Memory B cell (primary cell): ENCODE data around the gene CXorf49.
"Not testable (repeated sequence)": the region's sequence is repeated elsewhere in the genome, so short reads cannot be mapped to it uniquely, and the experiment has no call there.

Source experiments
- ATAC-seq: fragments of 150-1000 bp; cut with Tn5 transposase; 2 replicates; pipeline ENCODE4 v1.10.0; 2021; ENCODE audit warnings: low read depth, mild to moderate bottlenecking, moderate library complexity
- DNase-seq, 2 donors: peaks; one replicate each; pipeline ENCODE4 v3.0.0; 2022; ENCODE audit warnings: low spot score in 2 of 2
- H3K27ac Mint-ChIP-seq: one replicate; pipeline ENCODE4 v1.8.0; 2022; ENCODE audit warnings: mild to moderate bottlenecking, moderate library complexity, mixed read lengths
- H3K27me3 Mint-ChIP-seq: one replicate; pipeline ENCODE4 v1.8.0; 2022; ENCODE audit warnings: mixed read lengths
- H3K36me3 Mint-ChIP-seq: one replicate; pipeline ENCODE4 v1.8.0; 2022; ENCODE audit warnings: mild to moderate bottlenecking, mixed read lengths
- H3K4me1 Mint-ChIP-seq: one replicate; pipeline ENCODE4 v1.8.0; 2022; ENCODE audit warnings: mixed read lengths
- H3K4me3 Mint-ChIP-seq: one replicate; pipeline ENCODE4 v1.8.0; 2022; ENCODE audit warnings: mild to moderate bottlenecking, moderate library complexity, mixed read lengths
- H3K9me3 Mint-ChIP-seq: one replicate; pipeline ENCODE4 v1.8.0; 2022; ENCODE audit warnings: mixed read lengths

The CXorf49 gene

DNA sequence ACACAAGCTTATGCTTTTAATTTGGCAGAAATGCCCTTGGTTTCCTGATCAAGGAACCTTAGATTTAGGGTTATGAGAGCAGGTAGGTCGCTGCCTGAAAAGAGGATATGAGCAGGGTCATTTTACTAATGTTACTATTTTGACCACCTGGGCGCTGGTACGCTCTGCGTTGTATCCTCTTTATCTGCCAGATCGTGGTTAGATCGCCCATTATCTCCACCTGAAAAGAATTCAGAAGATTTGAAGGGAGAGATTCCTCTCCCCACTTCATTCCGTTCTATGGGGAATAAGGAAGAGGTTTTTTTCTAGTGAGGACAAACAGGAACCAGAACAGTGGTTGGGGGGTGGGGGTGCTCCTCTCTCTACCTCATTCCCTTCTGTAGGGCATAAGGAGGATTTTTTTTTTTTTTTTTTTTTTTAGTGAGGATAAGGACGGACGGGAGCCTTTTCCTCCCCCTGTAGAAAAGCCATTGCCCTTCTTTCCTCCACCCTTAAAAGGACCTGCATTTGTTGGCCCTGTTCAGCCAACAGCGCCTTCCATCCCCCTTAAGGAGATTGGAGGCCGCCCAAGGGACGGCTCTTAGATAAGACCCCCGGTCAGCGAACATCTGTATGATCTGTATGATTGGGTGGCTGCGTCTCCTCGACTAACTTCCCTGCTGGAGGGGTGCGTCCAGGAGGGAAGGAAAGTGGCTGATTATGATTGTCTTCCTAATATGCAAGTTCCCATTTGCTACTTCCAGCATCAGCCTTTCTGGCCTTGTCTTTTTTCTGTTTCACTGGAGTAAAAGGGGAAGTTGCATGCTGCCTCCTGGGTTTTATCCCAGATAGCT is 20.4 kb downstream of the CXorf49 start:
- H3K4me1 Mint-ChIP-seq, H3K27me3 Mint-ChIP-seq, H3K27ac Mint-ChIP-seq, H3K36me3 Mint-ChIP-seq, DNase-seq, H3K9me3 Mint-ChIP-seq, H3K4me3 Mint-ChIP-seq: not testable (repeated sequence)
- peak; percentile 39 for ATAC-seq

DNA sequence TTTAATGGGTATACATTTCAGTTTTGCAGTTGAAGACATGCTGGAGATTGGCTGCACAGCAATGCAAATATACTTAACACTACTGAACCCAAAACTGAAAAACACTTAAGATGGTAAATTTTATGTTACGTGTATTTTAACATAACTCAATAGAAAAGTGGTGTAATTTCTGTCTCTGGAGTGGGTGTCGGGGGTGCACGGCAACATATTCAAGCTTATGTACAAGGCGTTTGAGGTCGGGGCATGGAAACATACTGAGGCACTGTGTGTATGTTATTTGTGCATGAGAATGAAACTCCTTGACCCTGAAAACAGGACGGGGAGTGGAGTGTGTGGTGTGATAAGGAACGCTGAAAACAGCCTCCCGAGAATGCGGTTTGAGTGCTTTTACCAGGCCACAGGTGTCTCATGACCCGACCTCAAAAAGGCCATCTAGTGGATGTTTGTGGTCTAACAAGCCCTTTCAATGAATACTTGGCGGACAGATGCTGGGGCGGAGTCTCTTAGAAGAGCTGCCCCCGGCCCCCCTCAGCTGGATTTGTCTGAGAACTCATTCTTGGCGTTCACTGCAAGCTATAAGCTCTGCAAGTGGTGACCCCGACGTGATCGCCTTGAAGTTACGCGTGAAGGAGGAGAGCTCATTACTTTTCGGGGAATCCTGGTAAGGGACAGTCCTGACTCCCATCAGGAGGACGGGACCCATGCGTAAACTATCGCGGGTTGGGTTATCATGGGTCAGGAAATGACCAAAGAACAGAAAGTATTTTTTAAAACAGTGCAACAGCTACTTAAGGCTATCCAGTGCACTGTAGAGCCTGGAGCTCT is 21.2 kb downstream of the CXorf49 start:
- not testable (repeated sequence) for DNase-seq, H3K4me1 Mint-ChIP-seq, H3K27me3 Mint-ChIP-seq, H3K9me3 Mint-ChIP-seq, H3K36me3 Mint-ChIP-seq, H3K4me3 Mint-ChIP-seq, H3K27ac Mint-ChIP-seq
- ATAC-seq, result peak; percentile 66

DNA sequence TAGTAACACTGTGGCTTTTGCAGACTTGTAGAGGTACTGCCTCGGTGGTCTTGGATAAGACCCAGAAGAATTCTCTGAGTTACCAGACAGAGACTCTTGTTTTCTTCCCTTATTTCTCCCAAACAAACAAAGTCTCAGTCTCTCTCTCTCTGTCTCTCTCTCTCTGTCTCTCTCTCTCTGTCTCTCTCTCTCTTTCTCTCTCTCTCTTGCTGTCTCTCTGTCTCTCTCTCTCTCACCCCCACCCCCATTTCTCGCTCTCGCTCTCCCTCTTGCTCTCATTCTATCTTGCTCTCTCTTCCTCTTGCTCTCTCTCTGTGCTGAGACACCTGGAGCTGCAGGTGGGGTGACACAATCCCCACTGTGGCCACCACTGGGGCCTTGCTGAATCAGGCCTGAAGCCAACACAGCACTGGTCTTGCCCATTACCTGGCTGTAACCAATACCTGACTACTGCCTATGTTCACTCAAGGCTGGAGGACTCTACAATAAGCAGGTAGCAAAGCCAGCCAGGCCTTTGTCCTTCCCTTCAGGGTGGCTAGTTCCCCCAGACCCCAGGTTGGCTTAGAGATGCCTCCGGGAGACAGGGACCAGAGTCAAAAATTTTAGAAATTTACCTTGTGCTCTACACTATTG is 38.4 kb downstream of the CXorf49 start:
- ATAC-seq (no peak), DNase-seq (peak in 1 of 2 donors; percentile 4)
- Mint-ChIP-seq H3K36me3 (no peaks in the 10 kb centered on the region), H3K4me1 (no peaks in the 10 kb centered on the region), H3K27me3 (peaks cover 5% of the 10 kb centered on the region), H3K4me3 (no peak overlapping the region), H3K9me3 (peaks cover 2% of the 10 kb centered on the region), H3K27ac (no peak overlapping the region)

GRCh38 chrX:71677195-71677594 is 40.9 kb downstream of the CXorf49 start:
- ATAC-seq, H3K27me3 Mint-ChIP-seq, H3K27ac Mint-ChIP-seq, H3K36me3 Mint-ChIP-seq, DNase-seq, H3K4me3 Mint-ChIP-seq, H3K4me1 Mint-ChIP-seq, H3K9me3 Mint-ChIP-seq: not testable (repeated sequence)

- DNase-seq, H3K36me3 Mint-ChIP-seq, H3K4me3 Mint-ChIP-seq, H3K4me1 Mint-ChIP-seq, H3K27ac Mint-ChIP-seq, ATAC-seq, H3K27me3 Mint-ChIP-seq, H3K9me3 Mint-ChIP-seq: not testable (repeated sequence)
These were observed 41.9 kb downstream of the CXorf49 start for GRCh38 chrX:71676068-71676795.

- H3K4me3 Mint-ChIP-seq, H3K4me1 Mint-ChIP-seq: not testable (repeated sequence)
- DNase-seq, result peak in 1 of 2 donors; percentile 2
These were observed 42.4 kb downstream of the CXorf49 start for GRCh38 chrX:71675636-71676035.

GRCh38 chrX:71671938-71672337 is 46.1 kb downstream of the CXorf49 start:
- no peak for DNase-seq
- no peak overlapping the region for H3K4me3 Mint-ChIP-seq
- H3K36me3 Mint-ChIP-seq, result no peaks in the 10 kb centered on the region
- no peak for ATAC-seq
- peaks cover 9% of the 10 kb centered on the region for H3K27me3 Mint-ChIP-seq
- H3K27ac Mint-ChIP-seq, result no peak overlapping the region
- peaks cover 3% of the 10 kb centered on the region for H3K4me1 Mint-ChIP-seq
- no peaks in the 10 kb centered on the region for H3K9me3 Mint-ChIP-seq

More at GRCh38 chrX:71675636-71676035, 42.4 kb downstream of the CXorf49 start:
- H3K9me3 Mint-ChIP-seq, ATAC-seq, H3K36me3 Mint-ChIP-seq, H3K27ac Mint-ChIP-seq, H3K27me3 Mint-ChIP-seq: not testable (repeated sequence)

DNA sequence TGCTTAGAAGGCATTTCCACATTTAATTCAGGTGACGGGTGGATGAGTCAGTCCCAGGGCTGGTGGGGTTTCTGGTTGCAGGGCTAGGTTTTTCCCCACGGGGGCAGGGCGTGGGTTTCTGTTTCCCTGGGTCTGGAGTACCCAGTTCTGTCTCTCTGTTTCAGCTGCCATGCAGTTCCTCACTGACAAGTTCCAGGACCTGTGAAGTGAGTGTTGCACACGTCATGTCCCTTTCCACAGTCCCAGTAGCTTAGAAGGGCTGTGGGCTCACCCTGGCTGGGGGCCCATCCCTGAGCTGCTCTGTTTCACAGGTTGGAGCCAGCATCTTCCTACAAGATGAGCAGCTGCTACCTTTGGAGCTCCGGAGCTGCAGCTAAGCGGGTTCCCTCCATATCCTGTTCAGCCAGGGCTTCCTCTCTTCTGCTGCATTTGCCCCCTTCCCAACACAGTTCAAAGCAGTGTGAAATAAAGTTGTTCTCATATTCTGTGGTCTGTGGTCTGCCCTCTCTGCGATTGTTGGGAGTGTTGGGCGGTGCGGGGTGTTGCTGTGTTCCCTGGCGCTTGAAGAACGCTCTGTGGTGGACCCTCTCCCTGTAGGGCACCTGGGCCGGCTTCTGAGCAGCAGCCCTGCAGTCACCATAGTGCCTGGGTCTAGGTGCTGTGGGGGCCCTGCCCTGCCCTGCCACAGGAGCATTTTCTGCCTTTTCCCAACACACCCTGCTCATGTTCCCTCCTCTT is 46.9 kb downstream of the CXorf49 start:
- H3K4me1 Mint-ChIP-seq, result peaks cover 3% of the 10 kb centered on the region
- H3K36me3 Mint-ChIP-seq, result no peaks in the 10 kb centered on the region
- H3K9me3 Mint-ChIP-seq, result no peaks in the 10 kb centered on the region
- H3K27ac Mint-ChIP-seq, result no peak overlapping the region
- ATAC-seq (no peak), DNase-seq (no peak)
- H3K4me3 Mint-ChIP-seq, result no peak overlapping the region
- peaks cover 9% of the 10 kb centered on the region for H3K27me3 Mint-ChIP-seq

- not testable (repeated sequence) for H3K4me3 Mint-ChIP-seq, H3K36me3 Mint-ChIP-seq, H3K27me3 Mint-ChIP-seq, DNase-seq, H3K27ac Mint-ChIP-seq, H3K9me3 Mint-ChIP-seq, H3K4me1 Mint-ChIP-seq
- ATAC-seq, result peak; percentile 47
These were observed 48.1 kb downstream of the CXorf49 start for GRCh38 chrX:71669947-71670346.

DNA sequence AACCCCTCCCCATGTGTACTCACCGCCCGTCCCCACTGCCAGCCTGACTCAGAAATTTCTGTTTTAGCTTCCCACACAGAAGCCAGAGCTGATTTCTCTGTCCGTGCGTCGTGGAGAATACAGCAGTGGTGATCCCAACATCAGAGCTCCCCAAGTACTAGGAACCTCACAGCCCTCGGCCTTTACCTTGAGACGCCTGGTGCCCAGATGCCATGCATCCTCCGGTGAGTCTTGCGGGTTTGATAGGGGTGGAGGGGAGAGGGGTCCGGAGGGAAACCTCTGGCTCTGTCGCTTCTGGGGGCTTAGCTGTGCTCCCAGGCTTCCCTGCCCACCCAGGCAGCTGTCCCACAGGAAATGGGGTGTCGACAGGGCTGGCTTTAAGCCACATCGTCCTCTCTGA is 48.6 kb downstream of the CXorf49 start:
- DNase-seq, result no peak
- no peaks in the 10 kb centered on the region for H3K9me3 Mint-ChIP-seq
- no peaks in the 10 kb centered on the region for H3K36me3 Mint-ChIP-seq
- no peak for ATAC-seq
- H3K4me1 Mint-ChIP-seq, result peaks cover 3% of the 10 kb centered on the region
- no peak overlapping the region for H3K27ac Mint-ChIP-seq
- no peak overlapping the region for H3K4me3 Mint-ChIP-seq
- peaks cover 9% of the 10 kb centered on the region for H3K27me3 Mint-ChIP-seq

DNA sequence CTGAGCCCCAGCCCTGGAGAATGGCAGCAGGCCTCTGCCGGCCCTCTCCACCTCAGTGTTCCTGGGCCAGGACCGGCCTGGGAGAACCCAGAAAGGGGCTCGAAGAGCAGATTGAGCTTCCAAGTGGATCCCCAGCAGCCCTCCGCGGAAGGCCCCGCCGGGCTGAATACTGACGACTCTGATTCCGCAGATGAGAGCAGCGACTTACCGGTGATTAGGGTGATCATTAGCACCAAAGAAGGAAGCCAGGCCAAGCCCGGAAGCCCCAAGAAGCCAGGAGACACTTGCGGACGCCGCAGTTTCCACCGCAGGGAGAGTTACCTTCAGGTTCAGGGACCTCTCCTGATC is 49.9 kb downstream of the CXorf49 start:
- no peak overlapping the region for H3K27ac Mint-ChIP-seq
- H3K36me3 Mint-ChIP-seq, result no peaks in the 10 kb centered on the region
- H3K9me3 Mint-ChIP-seq, result no peaks in the 10 kb centered on the region
- H3K27me3 Mint-ChIP-seq, result peaks cover 9% of the 10 kb centered on the region
- H3K4me1 Mint-ChIP-seq, result peaks cover 5% of the 10 kb centered on the region
- ATAC-seq (no peak), DNase-seq (no peak)
- H3K4me3 Mint-ChIP-seq, result no peak overlapping the region

- Mint-ChIP-seq H3K27ac (no peak within 1 kb of the TSS), H3K4me3 (no peak within 1 kb of the TSS), H3K36me3 (no peaks in the 10 kb centered on the region), H3K27me3 (peaks cover 9% of the 10 kb centered on the region), H3K9me3 (no peaks in the 10 kb centered on the region), H3K4me1 (peaks cover 8% of the 10 kb centered on the region)
- no peak for ATAC-seq
- no peak for DNase-seq
These were observed 50.5 kb downstream of the CXorf49 start, which contains the start of gene LOC101059915 for GRCh38 chrX:71667328-71668247. Gene LOC101059915, plus strand, starts transcription at chrX:71667546.
